ENCODE data around the gene ADAT3.
"Not testable (repeated sequence)": the region's sequence is repeated elsewhere in the genome, so short reads cannot be mapped to it uniquely, and the experiment has no call there.

ADAT3 gene

GRCh38 chr19:1866693-1867348, 38.4 kb upstream of the ADAT3 start:
- no peak for DNase-seq (ENCODE audit: low read depth in 2 of 3, low spot score in 2 of 3)

GRCh38 chr19:1867349-1867724, 37.9 kb upstream of the ADAT3 start:
- DNase-seq (ENCODE audit: low read depth in 2 of 3, low spot score in 2 of 3) = no peak

GRCh38 chr19:1868971-1869370, 36.2 kb upstream of the ADAT3 start:
- no peak for DNase-seq (ENCODE audit: low read depth in 2 of 3, low spot score in 2 of 3)

GRCh38 chr19:1871140-1871597, 34.0 kb upstream of the ADAT3 start:
- no peak for DNase-seq (ENCODE audit: low read depth in 2 of 3, low spot score in 2 of 3)

GRCh38 chr19:1871630-1872029, 33.6 kb upstream of the ADAT3 start:
- no peak for DNase-seq (ENCODE audit: low read depth in 2 of 3, low spot score in 2 of 3)

- no peak for DNase-seq (ENCODE audit: low read depth in 2 of 3, low spot score in 2 of 3)
Observed at GRCh38 chr19:1872807-1873523, 32.2 kb upstream of the ADAT3 start.

- no peak for DNase-seq (ENCODE audit: low read depth in 2 of 3, low spot score in 2 of 3)
Observed at GRCh38 chr19:1873524-1874473, 31.4 kb upstream of the ADAT3 start.

- DNase-seq (ENCODE audit: low read depth in 2 of 3, low spot score in 2 of 3) = no peak
Observed at GRCh38 chr19:1874554-1875185, 30.5 kb upstream of the ADAT3 start.

GRCh38 chr19:1875265-1875645, 29.9 kb upstream of the ADAT3 start:
- not testable (repeated sequence) for DNase-seq (ENCODE audit: low read depth in 2 of 3, low spot score in 2 of 3)

GRCh38 chr19:1875646-1876495, 29.3 kb upstream of the ADAT3 start:
- peak in 2 of 3 experiments; percentile 77 to 87 for DNase-seq (ENCODE audit: low read depth in 2 of 3, low spot score in 2 of 3)

- not testable (repeated sequence) for DNase-seq (ENCODE audit: low read depth in 2 of 3, low spot score in 2 of 3)
Observed at GRCh38 chr19:1876496-1877279, 28.5 kb upstream of the ADAT3 start.

- not testable (repeated sequence) for DNase-seq (ENCODE audit: low read depth in 2 of 3, low spot score in 2 of 3)
Observed at GRCh38 chr19:1877280-1877660, 27.9 kb upstream of the ADAT3 start.

GRCh38 chr19:1878583-1878982, 26.6 kb upstream of the ADAT3 start:
- not testable (repeated sequence) for DNase-seq (ENCODE audit: low read depth in 2 of 3, low spot score in 2 of 3)

- DNase-seq (ENCODE audit: low read depth in 2 of 3, low spot score in 2 of 3) = not testable (repeated sequence)
Observed at GRCh38 chr19:1879982-1880381, 25.2 kb upstream of the ADAT3 start.

- DNase-seq (ENCODE audit: low read depth in 2 of 3, low spot score in 2 of 3) = no peak
Observed at GRCh38 chr19:1880611-1881392, 24.4 kb upstream of the ADAT3 start.

- not testable (repeated sequence) for DNase-seq (ENCODE audit: low read depth in 2 of 3, low spot score in 2 of 3)
Observed at GRCh38 chr19:1881393-1882088, 23.7 kb upstream of the ADAT3 start.

- DNase-seq (ENCODE audit: low read depth in 2 of 3, low spot score in 2 of 3) = no peak
Observed at GRCh38 chr19:1882089-1882785, 23.0 kb upstream of the ADAT3 start.

All from activated CD8-positive, alpha-beta memory T cell treated with anti-CD3 and anti-CD28 coated beads for 48 hours (primary cell).